K562 (cell line): ENCODE results near the gene PHC1. TPM values are rescaled to one million over a fixed set of nuclear protein-coding genes. Genes with fewer than 3 reads are reported as not detected.

ENCODE experiments used
- ARID1B ChIP-seq: fragments of 450-650 bp; IDR thresholded peaks from 2 replicates; pipeline ENCODE4 v1.6.1; 2016; ENCODE audit warnings: antibody characterized with exemption, mild to moderate bottlenecking, inconsistent platforms
- CTBP1 ChIP-seq: fragments of 450-650 bp; IDR thresholded peaks from 2 replicates; pipeline ENCODE4 v1.6.1; 2016; ENCODE audit warnings: borderline replicate concordance
- CXXC5 ChIP-seq: fragments of 250-450 bp; sonication (Bioruptor Pico); IDR thresholded peaks from 2 replicates; pipeline ENCODE4 v1.8.0; 2022; ENCODE audit warnings: inconsistent platforms, mild to moderate bottlenecking, moderate library complexity
- GATA2 ChIP-seq: sonication (generic); formaldehyde crosslinking; IDR thresholded peaks from 2 replicates; pipeline ENCODE4 v1.4.0; 2020; ENCODE audit warnings: mild to moderate bottlenecking, missing genetic modification reagents
- ILF3 ChIP-seq: fragments of 450-650 bp; IDR thresholded peaks from 2 replicates; pipeline ENCODE4 v1.6.1; 2018; ENCODE audit warnings: antibody characterized with exemption, mild to moderate bottlenecking, moderate library complexity, borderline replicate concordance
- JUND ChIP-seq, 2 experiments: IDR thresholded peaks; 2 replicates in 1 of 2; 3 replicates in 1 of 2; pipeline ENCODE4 v1.6.1; 2011; ENCODE audit warnings: borderline replicate concordance in 2 of 2, low read depth in 2 of 2, low read length in 2 of 2, improper control_type of control experiment in 1 of 2, missing biosample characterization in 1 of 2, missing genetic modification characterization in 1 of 2, missing genetic modification reagents in 1 of 2
- MTA2 ChIP-seq: fragments of 450-650 bp; IDR thresholded peaks from 2 replicates; pipeline ENCODE4 v1.6.1; 2016; ENCODE audit warnings: low read depth
- NCOA2 ChIP-seq, 2 experiments: fragments of 450-650 bp; IDR thresholded peaks; 2 replicates each; pipeline ENCODE4 v1.6.1; 2018; ENCODE audit warnings: mild to moderate bottlenecking in 2 of 2, moderate library complexity in 1 of 2; ENCODE audit not compliant: partially characterized antibody in 2 of 2
- NONO ChIP-seq, 2 experiments: fragments of 200-400 bp in 1 of 2; fragments of 450-650 bp in 1 of 2; formaldehyde crosslinking in 1 of 2; IDR thresholded peaks; 2 replicates each; pipeline ENCODE4 v1.6.1; 2017; ENCODE audit warnings: low read depth in 2 of 2, mild to moderate bottlenecking in 2 of 2, moderate library complexity in 2 of 2, low read length in 1 of 2
- SMARCE1 ChIP-seq: fragments of 450-650 bp; IDR thresholded peaks from 2 replicates; pipeline ENCODE4 v1.7.1; 2016; ENCODE audit warnings: mild to moderate bottlenecking
- SNIP1 ChIP-seq: fragments of 450-650 bp; IDR thresholded peaks from 2 replicates; pipeline ENCODE4 v1.7.1; 2017; ENCODE audit warnings: low read depth, mild to moderate bottlenecking
- SP2 ChIP-seq: IDR thresholded peaks from 2 replicates; pipeline ENCODE4 v1.6.1; 2011; ENCODE audit warnings: mild to moderate bottlenecking, low read depth, low read length, moderate library complexity; ENCODE audit not compliant: poor library complexity, severe bottlenecking; ENCODE audit errors: extremely low read depth
- TCF3 ChIP-seq: sonication (generic); formaldehyde crosslinking; IDR thresholded peaks from 2 replicates; pipeline ENCODE4 v1.4.0; 2020; ENCODE audit warnings: mild to moderate bottlenecking, missing genetic modification reagents
- TEAD1 ChIP-seq, 2 experiments: fragments of 450-650 bp in 1 of 2; sonication (generic) in 1 of 2; formaldehyde crosslinking; IDR thresholded peaks; 2 replicates each; pipeline versions ENCODE4 v1.4.0 to v1.8.0; 2020 to 2022; ENCODE audit warnings: mild to moderate bottlenecking in 2 of 2, missing genetic modification reagents in 1 of 2
- TEAD4 ChIP-seq, 2 experiments: sonication (generic) in 1 of 2; formaldehyde crosslinking in 1 of 2; IDR thresholded peaks; 2 replicates each; pipeline versions ENCODE4 v1.6.1 to v1.8.0; 2012 to 2022; ENCODE audit warnings: borderline replicate concordance in 1 of 2, inconsistent platforms in 1 of 2, low read length in 1 of 2, mild to moderate bottlenecking in 1 of 2, missing genetic modification reagents in 1 of 2
- TRIM28 ChIP-seq: fragments of 450-650 bp; IDR thresholded peaks from 2 replicates; pipeline ENCODE4 v1.6.1; 2017
- TSHZ1 ChIP-seq: fragments of 250-450 bp; sonication (Bioruptor Pico); IDR thresholded peaks from 2 replicates; pipeline ENCODE4 v1.4.0; 2020; ENCODE audit warnings: mild to moderate bottlenecking, moderate library complexity
- ZBED1 ChIP-seq: IDR thresholded peaks from 2 replicates; pipeline ENCODE4 v1.6.1; 2014
- ZEB2 ChIP-seq: fragments of 450-650 bp; IDR thresholded peaks from 2 replicates; pipeline ENCODE4 v1.6.1; 2016
- ZFP1 ChIP-seq: fragments of 450-650 bp; formaldehyde crosslinking; IDR thresholded peaks from 2 replicates; pipeline ENCODE4 v1.4.0; 2020; ENCODE audit warnings: mild to moderate bottlenecking, mixed read lengths
- ZNF143 ChIP-seq: sonication (generic); formaldehyde crosslinking; IDR thresholded peaks from 2 replicates; pipeline ENCODE4 v1.9.0; 2022; ENCODE audit warnings: mild to moderate bottlenecking, missing genetic modification reagents
- ZNF274 ChIP-seq: IDR thresholded peaks from 2 replicates; pipeline ENCODE4 v1.6.1; 2011; ENCODE audit warnings: low read depth, mild to moderate bottlenecking, low read length, moderate library complexity, borderline replicate concordance
- ZNF277 ChIP-seq: fragments of 250-450 bp; sonication (Bioruptor Pico); IDR thresholded peaks from 2 replicates; pipeline ENCODE4 v1.8.0; 2022; ENCODE audit warnings: inconsistent platforms, mild to moderate bottlenecking, moderate library complexity, borderline replicate concordance
- polyA plus RNA-seq, 8 experiments: library from polyadenylated mRNA; depleted of rRNA in 4 of 8; stranded (reverse) in 5 of 8; unstranded in 3 of 8; fragments of >200 nt; fragmentation: Nextera tagmentation in 2 of 8; fragmentation: Illumina TruSeq in 1 of 8; extraction: Ambion mirVana in 2 of 8; extraction: Trizol in 1 of 8; gene quantifications; 2 replicates each; pipeline versions ENCODE4 v1.2.1 to v1.2.3, GENCODE V29; 2011 to 2014; ENCODE audit warnings: inconsistent platforms in 1 of 8, missing spikeins in 1 of 8
- total RNA-seq, 7 experiments: library from RNA; depleted of rRNA in 6 of 7; stranded (reverse); fragments of >200 nt in 6 of 7; fragmentation: Illumina TruSeq in 2 of 7; extraction: Trizol in 2 of 7; gene quantifications; 2 replicates each; pipeline versions ENCODE4 v1.2.1 to v1.2.3, GENCODE V29; 2011 to 2021; ENCODE audit warnings: low replicate concordance in 1 of 7
- TF ChIP-seq, protein P1 (sequence below): fragments of 250-450 bp; sonication (Bioruptor Pico); IDR thresholded peaks from 2 replicates; pipeline ENCODE4 v1.4.0; 2020

PHC1 gene
- total and polyA plus RNA-seq, 9 of the 15 experiments (the other 6 are each of a cell fraction or from before 2014, with no cell fraction given): 1.9 to 13.7 (median 6.9) TPM

DNA sequence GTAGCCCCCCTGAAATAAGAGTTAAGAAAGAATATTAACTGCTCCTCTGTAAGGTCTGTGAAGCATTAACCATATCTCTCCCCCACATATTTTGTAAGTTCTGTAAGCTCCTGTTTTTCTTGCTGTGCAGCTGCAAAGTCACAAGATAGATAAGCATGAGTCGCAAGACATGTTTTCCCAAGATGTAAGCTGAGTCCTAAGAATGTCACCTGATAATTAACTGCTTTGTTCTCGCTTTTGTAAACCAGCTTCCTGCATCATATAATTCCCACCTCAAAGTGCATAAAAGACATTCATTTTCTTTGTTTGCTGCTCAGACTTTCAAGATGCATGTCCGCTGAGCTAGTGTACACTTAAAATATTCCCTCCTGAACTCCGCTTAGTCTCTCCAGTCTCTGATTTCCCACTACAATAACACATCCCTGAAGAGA is 27.0 kb upstream of the PHC1 start (continued):
- TF ChIP-seq TEAD4 (IDR thresholded peaks at IDR 0.05; ENCODE audit: low read length) (peak; percentile 94), TEAD4 (CRISPR knock-in tag; IDR thresholded peaks at IDR 0.05; ENCODE audit: borderline replicate concordance) (no peak), JUND (IDR thresholded peaks at IDR 0.05; ENCODE audit: borderline replicate concordance, low read depth, low read length) (peak; percentile 62; the same call in 1 of the 2 replicates), JUND (tag; IDR thresholded peaks at IDR 0.05; ENCODE audit: borderline replicate concordance, low read depth, low read length) (peak; percentile 70; the same call in 2 of the 3 replicates), NCOA2 (IDR thresholded peaks at IDR 0.05; ENCODE audit: partially characterized antibody in 2 of 2) (peak in 1 of 2 experiments; percentile 51), ZBED1 (no peak), ZNF143 (CRISPR knock-in tag) (no peak), ILF3 (0 out of 2 replicates have a peak, but pooled peaks have one; percentile 39), ARID1B (peak; percentile 95), ZFP1 (CRISPR knock-in tag) (no peak), CXXC5 (CRISPR knock-in tag) (peak; percentile 33), GATA2 (CRISPR knock-in tag) (peak; percentile 41), ZNF274 (peak; percentile 48; the same call in 1 of the 2 replicates), TRIM28 (peak; percentile 70; the same call in 1 of the 2 replicates), SP2 (no peak), CTBP1 (0 out of 2 replicates have a peak, but pooled peaks have one; percentile 21), SNIP1 (no peak), ZNF277 (no peak), TSHZ1 (no peak), TCF3 (CRISPR knock-in tag) (peak; percentile 92), TEAD1 (CRISPR knock-in tag; IDR thresholded peaks at IDR 0.05) (peak in 1 of 2 experiments; percentile 82; a peak in 2 of 4 replicates), NONO (IDR thresholded peaks at IDR 0.05; ENCODE audit: low read depth in 2 of 2, low read length in 1 of 2) (no peak), ZEB2 (peak; percentile 24), SMARCE1 (peak; percentile 86), MTA2 (peak; percentile 89)
- TF ChIP-seq, protein P1, sequence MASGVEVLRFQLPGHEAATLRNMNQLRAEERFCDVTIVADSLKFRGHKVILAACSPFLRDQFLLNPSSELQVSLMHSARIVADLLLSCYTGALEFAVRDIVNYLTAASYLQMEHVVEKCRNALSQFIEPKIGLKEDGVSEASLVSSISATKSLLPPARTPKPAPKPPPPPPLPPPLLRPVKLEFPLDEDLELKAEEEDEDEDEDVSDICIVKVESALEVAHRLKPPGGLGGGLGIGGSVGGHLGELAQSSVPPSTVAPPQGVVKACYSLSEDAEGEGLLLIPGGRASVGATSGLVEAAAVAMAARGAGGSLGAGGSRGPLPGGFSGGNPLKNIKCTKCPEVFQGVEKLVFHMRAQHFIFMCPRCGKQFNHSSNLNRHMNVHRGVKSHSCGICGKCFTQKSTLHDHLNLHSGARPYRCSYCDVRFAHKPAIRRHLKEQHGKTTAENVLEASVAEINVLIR: no peak
